Measurements from ENCODE around the gene SH3PXD2A. TPM values are rescaled to one million over a fixed set of nuclear protein-coding genes. Genes with fewer than 3 reads are reported as not detected.

SH3PXD2A gene
- total RNA-seq, 1 donor, result 29.0 TPM

- Histone ChIP-seq H3K4me1 (ENCODE audit: insufficient read depth, low read length) (no peaks in the 10 kb centered on the region), H3K4me2 (ENCODE audit: insufficient read depth, low read length) (no peak overlapping the region), H3K27ac (ENCODE audit: low read depth, low read length) (no peak overlapping the region), H3K9me3 (ENCODE audit: low read depth, low read length) (no peaks in the 10 kb centered on the region), H3K79me2 (ENCODE audit: insufficient read depth, low read length) (no peaks in the 10 kb centered on the region), H3K36me3 (ENCODE audit: insufficient read depth, low read length) (peaks cover 13% of the 10 kb centered on the region), H2AFZ (ENCODE audit: low read length) (no peak overlapping the region), H4K20me1 (ENCODE audit: insufficient read depth, low read length) (no peaks in the 10 kb centered on the region), H3K27me3 (ENCODE audit: insufficient read depth, low read length) (no peaks in the 10 kb centered on the region), H3K4me3 (ENCODE audit: insufficient read depth, low read length) (no peak overlapping the region)
- no peak for DNase-seq (ENCODE audit: insufficient read length, low spot score, missing footprints)
- no peak for TF ChIP-seq CTCF (IDR thresholded peaks at IDR 0.05; ENCODE audit: extremely low read depth, low read depth, low read length)
These were observed 20.8 kb upstream of the SH3PXD2A start for GRCh38 chr10:103876155-103876554.

- Histone ChIP-seq H3K4me1 (ENCODE audit: insufficient read depth, low read length) (peaks cover 7% of the 10 kb centered on the region), H3K27me3 (ENCODE audit: insufficient read depth, low read length) (no peaks in the 10 kb centered on the region), H3K79me2 (ENCODE audit: insufficient read depth, low read length) (no peaks in the 10 kb centered on the region), H3K4me3 (ENCODE audit: insufficient read depth, low read length) (no peak overlapping the region), H3K4me2 (ENCODE audit: insufficient read depth, low read length) (no peak overlapping the region), H3K27ac (ENCODE audit: low read depth, low read length) (no peak overlapping the region), H2AFZ (ENCODE audit: low read length) (no peak overlapping the region), H3K9me3 (ENCODE audit: low read depth, low read length) (no peaks in the 10 kb centered on the region), H4K20me1 (ENCODE audit: insufficient read depth, low read length) (no peaks in the 10 kb centered on the region), H3K36me3 (ENCODE audit: insufficient read depth, low read length) (peaks cover 6% of the 10 kb centered on the region)
- no peak for DNase-seq (ENCODE audit: insufficient read length, low spot score, missing footprints)
- no peak for TF ChIP-seq CTCF (IDR thresholded peaks at IDR 0.05; ENCODE audit: extremely low read depth, low read depth, low read length)
These were observed 19.4 kb upstream of the SH3PXD2A start for GRCh38 chr10:103874730-103875129.

GRCh38 chr10:103872137-103872931, 17.0 kb upstream of the SH3PXD2A start:
- Histone ChIP-seq H3K4me3 (ENCODE audit: insufficient read depth, low read length) (no peak overlapping the region), H3K4me2 (ENCODE audit: insufficient read depth, low read length) (no peak overlapping the region), H3K27ac (ENCODE audit: low read depth, low read length) (no peak overlapping the region), H3K27me3 (ENCODE audit: insufficient read depth, low read length) (no peaks in the 10 kb centered on the region), H3K9me3 (ENCODE audit: low read depth, low read length) (no peaks in the 10 kb centered on the region), H2AFZ (ENCODE audit: low read length) (no peak overlapping the region), H3K4me1 (ENCODE audit: insufficient read depth, low read length) (peaks cover 7% of the 10 kb centered on the region), H3K79me2 (ENCODE audit: insufficient read depth, low read length) (no peaks in the 10 kb centered on the region), H4K20me1 (ENCODE audit: insufficient read depth, low read length) (no peaks in the 10 kb centered on the region), H3K36me3 (ENCODE audit: insufficient read depth, low read length) (no peaks in the 10 kb centered on the region)
- no peak for TF ChIP-seq CTCF (IDR thresholded peaks at IDR 0.05; ENCODE audit: extremely low read depth, low read depth, low read length)
- DNase-seq (ENCODE audit: insufficient read length, low spot score, missing footprints), result no peak

GRCh38 chr10:103871006-103871405, 15.6 kb upstream of the SH3PXD2A start:
- H2AFZ ChIP-seq (ENCODE audit: low read length), result peak overlapping the region; percentile 22
- peak overlapping the region; percentile 43 for H3K4me2 ChIP-seq (ENCODE audit: insufficient read depth, low read length)

More at GRCh38 chr10:103871006-103871405, 15.6 kb upstream of the SH3PXD2A start:
- H3K9me3 ChIP-seq (ENCODE audit: low read depth, low read length), result no peaks in the 10 kb centered on the region
- no peak for TF ChIP-seq CTCF (IDR thresholded peaks at IDR 0.05; ENCODE audit: extremely low read depth, low read depth, low read length)
- H4K20me1 ChIP-seq (ENCODE audit: insufficient read depth, low read length), result no peaks in the 10 kb centered on the region
- no peak for DNase-seq (ENCODE audit: insufficient read length, low spot score, missing footprints)
- H3K4me3 ChIP-seq (ENCODE audit: insufficient read depth, low read length), result no peak overlapping the region
- H3K79me2 ChIP-seq (ENCODE audit: insufficient read depth, low read length), result no peaks in the 10 kb centered on the region
- H3K4me1 ChIP-seq (ENCODE audit: insufficient read depth, low read length), result peaks cover 7% of the 10 kb centered on the region
- no peaks in the 10 kb centered on the region for H3K36me3 ChIP-seq (ENCODE audit: insufficient read depth, low read length)
- no peaks in the 10 kb centered on the region for H3K27me3 ChIP-seq (ENCODE audit: insufficient read depth, low read length)
- H3K27ac ChIP-seq (ENCODE audit: low read depth, low read length), result no peak overlapping the region
